GM12875 (cell line): ENCODE results near the gene HOXB6.

Experiments
- H3K4me3 ChIP-seq: one replicate; pipeline ENCODE4 v1.5.1; 2011; ENCODE audit warnings: low read depth, low read length, control low read depth
- TF ChIP-seq, protein P1 (sequence below): IDR thresholded peaks from 2 replicates; pipeline ENCODE4 v1.5.1; 2011; ENCODE audit warnings: low read depth, mild to moderate bottlenecking, control low read depth, inconsistent platforms, low read length, moderate library complexity, borderline replicate concordance; ENCODE audit not compliant: insufficient read depth

Gene HOXB6

DNA sequence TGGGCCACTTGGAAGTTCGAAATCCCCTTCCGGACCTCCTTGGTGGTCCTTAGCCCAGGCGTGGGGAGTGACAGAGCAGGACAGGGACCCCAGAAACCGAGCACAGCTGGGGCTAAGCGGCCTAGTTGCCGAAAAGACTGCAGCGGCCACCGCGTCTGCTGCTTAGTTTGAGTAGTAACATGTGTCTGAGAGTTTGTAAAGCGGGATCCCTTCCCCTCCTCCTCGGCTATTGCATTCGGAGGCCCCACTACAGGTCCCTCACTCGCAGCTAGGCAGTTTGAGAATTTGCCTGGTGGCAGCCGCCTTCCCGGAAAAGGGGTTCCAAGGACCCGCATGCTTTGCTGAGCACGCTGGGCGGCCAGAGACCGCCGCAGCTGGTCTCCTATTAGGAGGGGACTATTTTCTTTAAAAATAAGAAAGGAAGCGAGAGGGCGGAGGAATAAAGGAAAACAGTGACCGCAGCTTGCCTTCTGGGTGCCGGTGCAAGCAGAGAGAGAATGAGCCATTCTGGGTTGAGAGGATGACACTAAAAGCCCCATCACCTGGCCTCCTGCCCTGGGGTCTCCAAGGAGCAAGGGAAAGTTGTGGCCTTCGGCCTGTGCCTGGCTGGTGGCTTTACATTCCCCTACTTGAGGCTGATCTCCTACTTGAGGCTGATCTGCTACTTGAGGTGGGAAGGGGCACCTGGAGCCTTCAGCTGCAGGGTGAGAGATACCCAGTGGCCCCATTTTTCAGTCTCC, 10.1 kb downstream of the HOXB6 start:
- TF ChIP-seq, protein P1, sequence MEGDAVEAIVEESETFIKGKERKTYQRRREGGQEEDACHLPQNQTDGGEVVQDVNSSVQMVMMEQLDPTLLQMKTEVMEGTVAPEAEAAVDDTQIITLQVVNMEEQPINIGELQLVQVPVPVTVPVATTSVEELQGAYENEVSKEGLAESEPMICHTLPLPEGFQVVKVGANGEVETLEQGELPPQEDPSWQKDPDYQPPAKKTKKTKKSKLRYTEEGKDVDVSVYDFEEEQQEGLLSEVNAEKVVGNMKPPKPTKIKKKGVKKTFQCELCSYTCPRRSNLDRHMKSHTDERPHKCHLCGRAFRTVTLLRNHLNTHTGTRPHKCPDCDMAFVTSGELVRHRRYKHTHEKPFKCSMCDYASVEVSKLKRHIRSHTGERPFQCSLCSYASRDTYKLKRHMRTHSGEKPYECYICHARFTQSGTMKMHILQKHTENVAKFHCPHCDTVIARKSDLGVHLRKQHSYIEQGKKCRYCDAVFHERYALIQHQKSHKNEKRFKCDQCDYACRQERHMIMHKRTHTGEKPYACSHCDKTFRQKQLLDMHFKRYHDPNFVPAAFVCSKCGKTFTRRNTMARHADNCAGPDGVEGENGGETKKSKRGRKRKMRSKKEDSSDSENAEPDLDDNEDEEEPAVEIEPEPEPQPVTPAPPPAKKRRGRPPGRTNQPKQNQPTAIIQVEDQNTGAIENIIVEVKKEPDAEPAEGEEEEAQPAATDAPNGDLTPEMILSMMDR, result no peak

DNA sequence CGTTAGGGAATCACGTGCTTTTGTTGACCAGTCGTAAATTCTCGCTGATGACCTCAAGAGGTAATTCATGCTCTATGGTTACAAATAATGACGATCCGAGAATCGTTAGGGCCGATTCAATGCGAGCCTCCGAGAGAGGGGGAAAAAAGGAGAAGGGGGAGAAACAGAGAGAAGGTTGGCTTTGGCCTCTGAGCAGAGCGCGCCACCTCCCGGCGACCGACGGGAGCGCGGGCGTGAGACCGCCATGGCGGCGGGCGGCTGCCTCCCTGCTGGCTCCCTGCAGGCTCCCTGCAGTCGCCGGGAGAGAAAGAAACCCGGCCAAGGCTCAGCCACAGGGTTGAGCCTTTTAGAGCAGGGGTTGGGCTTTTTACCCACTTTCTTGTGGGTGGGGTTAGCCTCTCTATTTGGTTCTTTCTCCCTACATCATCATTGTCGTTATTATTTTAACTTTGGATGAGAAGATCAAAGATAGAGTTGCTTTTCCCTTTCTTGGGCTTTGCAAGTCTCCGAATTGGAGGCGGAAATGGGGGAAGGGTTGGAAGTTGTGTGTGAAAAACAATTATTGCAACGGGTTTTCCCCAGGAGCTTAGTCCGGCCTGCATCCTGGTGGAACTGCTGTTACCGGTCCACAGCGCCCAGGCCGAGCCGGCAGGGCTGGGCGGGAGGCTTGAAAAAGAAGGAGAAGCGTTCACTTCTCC, 10.8 kb downstream of the HOXB6 start:
- peak overlapping the region; percentile 38 for H3K4me3 ChIP-seq

More for the DNA sequence above, 10.1 kb downstream of the HOXB6 start:
- no peak overlapping the region for H3K4me3 ChIP-seq

DNA sequence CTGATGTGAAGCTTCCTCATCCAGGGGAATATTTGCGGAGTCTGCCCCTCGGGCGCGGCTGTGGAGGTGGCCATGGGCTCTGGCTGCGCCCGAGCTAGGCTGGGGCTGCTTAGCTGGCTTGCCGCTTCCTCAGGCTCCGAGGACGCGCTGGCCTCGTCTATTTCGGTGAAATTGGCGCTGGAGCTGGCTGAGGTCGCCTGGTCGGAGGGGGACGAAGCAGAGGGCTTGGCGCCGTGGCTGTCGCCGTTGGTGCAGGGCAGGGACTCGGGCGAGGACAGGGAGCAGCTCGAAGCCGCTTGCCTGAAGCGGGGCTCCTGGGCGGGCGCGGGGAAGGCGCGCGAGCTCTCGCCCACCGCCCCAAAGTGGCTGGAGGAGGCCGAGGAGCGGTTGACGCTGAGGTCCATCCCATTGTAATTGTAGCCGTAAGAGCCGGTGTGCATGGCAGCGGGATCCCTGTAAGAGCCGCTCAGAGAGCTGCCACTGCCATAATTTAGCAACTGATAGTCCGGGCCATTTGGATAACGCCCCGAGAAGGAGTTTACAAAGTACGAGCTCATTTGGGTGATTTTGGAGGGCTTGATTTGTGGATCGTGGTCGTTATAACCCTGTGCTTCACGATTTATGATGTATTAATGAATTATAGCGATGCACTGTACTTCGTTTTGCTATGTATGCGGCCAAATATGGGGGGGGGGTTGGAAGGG, 11.5 kb downstream of the HOXB6 start, which contains the start of gene HOXB5:
Gene HOXB5 (minus strand): TSS at position 654 of the 704 bp plus-strand sequence. CDS start 97 bp downstream, at position 557.
- peak within 1 kb of the TSS; percentile 38 for H3K4me3 ChIP-seq
- TF ChIP-seq, protein P1, result no peak

More for the DNA sequence above, 10.8 kb downstream of the HOXB6 start:
- TF ChIP-seq, protein P1, result peak; percentile 93

DNA sequence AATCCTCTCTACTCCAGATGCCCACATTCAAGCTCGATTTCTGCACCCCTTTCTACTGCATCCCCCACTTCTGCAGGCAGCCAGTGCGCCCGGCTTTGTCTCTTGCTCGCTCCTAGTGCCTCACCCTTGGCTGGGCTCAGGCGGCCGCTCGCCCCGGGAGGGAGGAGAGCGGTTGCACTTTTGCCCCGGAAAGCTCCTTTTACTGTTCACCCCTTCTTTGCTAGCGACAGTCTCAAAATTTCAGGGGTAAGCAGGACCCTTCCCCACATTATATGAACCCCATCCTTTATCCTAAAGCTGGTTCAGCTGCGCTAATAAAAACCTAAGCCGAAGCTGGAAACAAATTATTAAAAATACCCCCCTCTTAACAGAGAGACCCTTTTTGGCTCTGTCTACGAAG, 12.2 kb downstream of the HOXB6 start:
- H3K4me3 ChIP-seq, result no peak overlapping the region
- TF ChIP-seq, protein P1, result no peak

DNA sequence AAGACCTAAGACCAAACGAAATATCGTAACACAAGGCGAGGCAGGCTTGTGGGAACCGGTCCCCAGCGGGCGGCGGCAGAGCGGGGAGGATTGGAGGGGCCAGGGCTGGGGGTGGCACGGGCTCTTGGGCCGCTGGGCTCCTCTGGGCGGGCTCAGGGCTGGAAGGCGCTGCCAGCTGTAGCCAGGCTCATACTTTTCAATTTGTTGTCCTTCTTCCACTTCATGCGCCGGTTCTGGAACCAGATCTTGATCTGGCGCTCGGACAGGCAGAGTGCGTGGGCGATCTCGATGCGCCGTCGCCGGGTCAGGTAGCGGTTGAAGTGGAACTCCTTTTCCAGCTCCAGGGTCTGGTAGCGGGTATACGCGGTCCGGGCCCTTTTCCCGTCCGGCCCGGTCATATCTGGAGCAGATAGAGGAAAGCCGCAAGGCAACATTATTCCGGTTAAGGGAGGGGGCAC, 12.7 kb downstream of the HOXB6 start:
- no peak overlapping the region for H3K4me3 ChIP-seq
- TF ChIP-seq, protein P1, result no peak

DNA sequence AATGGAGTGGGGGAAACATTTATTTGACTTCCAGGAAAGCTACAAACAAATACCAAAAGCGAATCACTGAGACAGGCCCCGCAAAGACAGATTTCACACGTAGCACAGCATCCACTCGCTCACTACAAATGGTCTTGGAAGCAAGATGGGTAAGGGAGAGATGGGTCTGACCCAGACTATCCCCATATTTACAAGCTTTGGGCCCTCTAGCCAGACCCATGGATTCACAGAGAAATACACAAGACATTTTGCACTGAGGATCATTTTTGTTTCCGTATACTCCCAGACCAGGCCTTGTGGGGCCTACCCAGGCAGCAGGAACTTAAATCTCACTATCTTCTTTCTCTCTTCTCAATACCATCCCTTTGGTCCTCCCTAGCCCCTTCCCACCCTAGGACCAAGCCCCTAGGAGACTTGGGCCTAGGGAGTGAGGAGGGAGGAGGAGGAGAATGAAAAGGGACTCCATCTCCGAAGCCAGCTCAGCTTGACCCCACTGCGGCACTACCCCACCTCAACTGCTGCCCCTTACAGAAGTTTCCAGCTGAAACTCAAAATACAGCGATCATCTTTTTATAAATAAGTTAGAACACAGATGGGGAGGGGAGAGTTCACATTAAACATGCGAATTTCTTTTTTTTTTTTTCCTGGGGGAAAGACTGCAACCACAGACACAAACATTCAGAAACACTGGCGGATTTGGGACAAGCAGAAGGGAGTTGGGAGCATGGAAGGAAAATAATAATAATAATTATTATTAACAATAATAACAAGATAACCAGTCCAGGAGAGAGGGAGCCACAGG, 13.3 kb downstream of the HOXB6 start:
- TF ChIP-seq, protein P1, result no peak
- H3K4me3 ChIP-seq, result no peak overlapping the region
